ENCODE data around the gene CENPVL1.
A peak's percentile ranks its signal among the peaks of the same experiment; 100 is the strongest.

The CENPVL1 gene

GRCh38 chrX:51728202-51728601 lies 17.9 kb downstream of the CENPVL1 start:
- in situ Hi-C loops (cut with MboI; ENCODE audit: low pct_unique_long_range_greater_than_20kb, low sequenced_read_pairs, unreplicated experiment): no loop called here
- DNase-seq (ENCODE audit: low spot score): no peak
- no peak for TF ChIP-seq CTCF (IDR thresholded peaks at IDR 0.05; ENCODE audit: extremely low read depth, insufficient read depth, missing control alignments)

- no peak for TF ChIP-seq CTCF (IDR thresholded peaks at IDR 0.05; ENCODE audit: extremely low read depth, insufficient read depth, missing control alignments)
- in situ Hi-C loops (cut with MboI; ENCODE audit: low pct_unique_long_range_greater_than_20kb, low sequenced_read_pairs, unreplicated experiment): no loop called here
- no peak for DNase-seq (ENCODE audit: low spot score)
Measured at GRCh38 chrX:51737091-51737490, 26.8 kb downstream of the CENPVL1 start.

- DNase-seq (ENCODE audit: low spot score): no peak
- no peak for TF ChIP-seq CTCF (IDR thresholded peaks at IDR 0.05; ENCODE audit: extremely low read depth, insufficient read depth, missing control alignments)
- in situ Hi-C loops (cut with MboI; ENCODE audit: low pct_unique_long_range_greater_than_20kb, low sequenced_read_pairs, unreplicated experiment): no loop called here
Measured at GRCh38 chrX:51742586-51742985, 32.3 kb downstream of the CENPVL1 start.

- in situ Hi-C loops (cut with MboI; ENCODE audit: low pct_unique_long_range_greater_than_20kb, low sequenced_read_pairs, unreplicated experiment): no loop called here
- peak; percentile 55 for DNase-seq (ENCODE audit: low spot score)
- no peak for TF ChIP-seq CTCF (IDR thresholded peaks at IDR 0.05; ENCODE audit: extremely low read depth, insufficient read depth, missing control alignments)
Measured at GRCh38 chrX:51743179-51743957, 33.1 kb downstream of the CENPVL1 start, which contains the start of gene GSPT2. Gene GSPT2, plus strand, starts transcription at chrX:51743442. Its CDS starts 185 bp downstream, at chrX:51743627.

GRCh38 chrX:51747671-51748070 lies 37.4 kb downstream of the CENPVL1 start:
- no peak for TF ChIP-seq CTCF (IDR thresholded peaks at IDR 0.05; ENCODE audit: extremely low read depth, insufficient read depth, missing control alignments)
- DNase-seq (ENCODE audit: low spot score): no peak
- in situ Hi-C loops (cut with MboI; ENCODE audit: low pct_unique_long_range_greater_than_20kb, low sequenced_read_pairs, unreplicated experiment): no loop called here

- in situ Hi-C loops (cut with MboI; ENCODE audit: low pct_unique_long_range_greater_than_20kb, low sequenced_read_pairs, unreplicated experiment): no loop called here
- TF ChIP-seq CTCF (IDR thresholded peaks at IDR 0.05; ENCODE audit: extremely low read depth, insufficient read depth, missing control alignments): no peak
- no peak for DNase-seq (ENCODE audit: low spot score)
Measured at GRCh38 chrX:51759055-51759839, 48.9 kb downstream of the CENPVL1 start.
